H1 (cell line): ENCODE measurements around the gene ZDHHC20.

Experiments used
- EZH2 ChIP-seq: fragments of 200-600 bp; sonication (generic); IDR thresholded peaks from 2 replicates; pipeline ENCODE4 v1.7.1; 2012; ENCODE audit warnings: low read depth, mild to moderate bottlenecking, moderate library complexity, low read length, inconsistent platforms; ENCODE audit not compliant: severe bottlenecking
- JUN ChIP-seq: IDR thresholded peaks from 2 replicates; pipeline ENCODE4 v1.6.1; 2011; ENCODE audit warnings: low read depth, mild to moderate bottlenecking, improper control_type of control experiment, low read length
- RNF2 ChIP-seq: fragments of 200-900, 300-1000 bp; sonication (generic); IDR thresholded peaks from 2 replicates; pipeline ENCODE4 v1.7.1; 2016; ENCODE audit warnings: borderline replicate concordance, low read depth, mild to moderate bottlenecking, antibody characterized with exemption, low read length; ENCODE audit not compliant: poor library complexity, severe bottlenecking; ENCODE audit errors: missing control alignments
- YY1 ChIP-seq: IDR thresholded peaks from 2 replicates; pipeline ENCODE4 v1.6.1; 2011; ENCODE audit warnings: low read depth, mild to moderate bottlenecking, low read length
- TF ChIP-seq, protein P1 (sequence below), 3 experiments: IDR thresholded peaks; 1 replicate in 2 of 3; 2 replicates in 1 of 3; pipeline versions ENCODE4 v1.5.1 to v1.6.1; 2011; ENCODE audit warnings: low read length in 3 of 3, mild to moderate bottlenecking in 3 of 3, inconsistent platforms in 2 of 3, low read depth in 1 of 3, moderate library complexity in 1 of 3; ENCODE audit not compliant: insufficient read depth in 1 of 3; ENCODE audit errors: control extremely low read depth in 1 of 3
- TF ChIP-seq, protein P2 (sequence below): fragments of 300-600 bp; sonication (generic); IDR thresholded peaks from 2 replicates; pipeline ENCODE4 v1.7.1; 2012; ENCODE audit warnings: low read length, moderate library complexity, mild to moderate bottlenecking, inconsistent platforms; ENCODE audit not compliant: insufficient replicate concordance

DNA sequence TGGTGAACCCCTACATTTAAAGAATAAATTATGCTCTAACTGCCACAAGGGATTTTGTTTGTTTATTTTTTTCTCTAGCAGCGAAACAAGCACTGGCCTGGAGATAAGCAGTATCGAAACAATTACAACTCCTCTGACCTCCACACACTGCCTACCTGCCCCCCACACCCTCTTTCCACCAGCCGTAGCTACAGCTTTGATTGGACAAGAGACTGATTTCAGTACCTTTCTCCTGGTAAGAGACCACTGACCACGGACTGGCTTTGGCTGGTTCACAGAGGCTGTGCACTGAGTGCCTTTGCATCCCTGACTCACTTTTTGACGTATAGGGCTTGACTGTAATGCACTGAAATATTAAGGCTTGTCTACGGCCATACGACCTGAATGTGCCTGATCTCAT is 7.4 kb upstream of the ZDHHC20 start:
- TF ChIP-seq, protein P1, sequence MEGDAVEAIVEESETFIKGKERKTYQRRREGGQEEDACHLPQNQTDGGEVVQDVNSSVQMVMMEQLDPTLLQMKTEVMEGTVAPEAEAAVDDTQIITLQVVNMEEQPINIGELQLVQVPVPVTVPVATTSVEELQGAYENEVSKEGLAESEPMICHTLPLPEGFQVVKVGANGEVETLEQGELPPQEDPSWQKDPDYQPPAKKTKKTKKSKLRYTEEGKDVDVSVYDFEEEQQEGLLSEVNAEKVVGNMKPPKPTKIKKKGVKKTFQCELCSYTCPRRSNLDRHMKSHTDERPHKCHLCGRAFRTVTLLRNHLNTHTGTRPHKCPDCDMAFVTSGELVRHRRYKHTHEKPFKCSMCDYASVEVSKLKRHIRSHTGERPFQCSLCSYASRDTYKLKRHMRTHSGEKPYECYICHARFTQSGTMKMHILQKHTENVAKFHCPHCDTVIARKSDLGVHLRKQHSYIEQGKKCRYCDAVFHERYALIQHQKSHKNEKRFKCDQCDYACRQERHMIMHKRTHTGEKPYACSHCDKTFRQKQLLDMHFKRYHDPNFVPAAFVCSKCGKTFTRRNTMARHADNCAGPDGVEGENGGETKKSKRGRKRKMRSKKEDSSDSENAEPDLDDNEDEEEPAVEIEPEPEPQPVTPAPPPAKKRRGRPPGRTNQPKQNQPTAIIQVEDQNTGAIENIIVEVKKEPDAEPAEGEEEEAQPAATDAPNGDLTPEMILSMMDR (IDR thresholded peaks at IDR 0.05; ENCODE audit: control extremely low read depth in 1 of 3, insufficient read depth in 1 of 3, low read depth in 1 of 3, low read length in 3 of 3) = no peak
- TF ChIP-seq, protein P2, sequence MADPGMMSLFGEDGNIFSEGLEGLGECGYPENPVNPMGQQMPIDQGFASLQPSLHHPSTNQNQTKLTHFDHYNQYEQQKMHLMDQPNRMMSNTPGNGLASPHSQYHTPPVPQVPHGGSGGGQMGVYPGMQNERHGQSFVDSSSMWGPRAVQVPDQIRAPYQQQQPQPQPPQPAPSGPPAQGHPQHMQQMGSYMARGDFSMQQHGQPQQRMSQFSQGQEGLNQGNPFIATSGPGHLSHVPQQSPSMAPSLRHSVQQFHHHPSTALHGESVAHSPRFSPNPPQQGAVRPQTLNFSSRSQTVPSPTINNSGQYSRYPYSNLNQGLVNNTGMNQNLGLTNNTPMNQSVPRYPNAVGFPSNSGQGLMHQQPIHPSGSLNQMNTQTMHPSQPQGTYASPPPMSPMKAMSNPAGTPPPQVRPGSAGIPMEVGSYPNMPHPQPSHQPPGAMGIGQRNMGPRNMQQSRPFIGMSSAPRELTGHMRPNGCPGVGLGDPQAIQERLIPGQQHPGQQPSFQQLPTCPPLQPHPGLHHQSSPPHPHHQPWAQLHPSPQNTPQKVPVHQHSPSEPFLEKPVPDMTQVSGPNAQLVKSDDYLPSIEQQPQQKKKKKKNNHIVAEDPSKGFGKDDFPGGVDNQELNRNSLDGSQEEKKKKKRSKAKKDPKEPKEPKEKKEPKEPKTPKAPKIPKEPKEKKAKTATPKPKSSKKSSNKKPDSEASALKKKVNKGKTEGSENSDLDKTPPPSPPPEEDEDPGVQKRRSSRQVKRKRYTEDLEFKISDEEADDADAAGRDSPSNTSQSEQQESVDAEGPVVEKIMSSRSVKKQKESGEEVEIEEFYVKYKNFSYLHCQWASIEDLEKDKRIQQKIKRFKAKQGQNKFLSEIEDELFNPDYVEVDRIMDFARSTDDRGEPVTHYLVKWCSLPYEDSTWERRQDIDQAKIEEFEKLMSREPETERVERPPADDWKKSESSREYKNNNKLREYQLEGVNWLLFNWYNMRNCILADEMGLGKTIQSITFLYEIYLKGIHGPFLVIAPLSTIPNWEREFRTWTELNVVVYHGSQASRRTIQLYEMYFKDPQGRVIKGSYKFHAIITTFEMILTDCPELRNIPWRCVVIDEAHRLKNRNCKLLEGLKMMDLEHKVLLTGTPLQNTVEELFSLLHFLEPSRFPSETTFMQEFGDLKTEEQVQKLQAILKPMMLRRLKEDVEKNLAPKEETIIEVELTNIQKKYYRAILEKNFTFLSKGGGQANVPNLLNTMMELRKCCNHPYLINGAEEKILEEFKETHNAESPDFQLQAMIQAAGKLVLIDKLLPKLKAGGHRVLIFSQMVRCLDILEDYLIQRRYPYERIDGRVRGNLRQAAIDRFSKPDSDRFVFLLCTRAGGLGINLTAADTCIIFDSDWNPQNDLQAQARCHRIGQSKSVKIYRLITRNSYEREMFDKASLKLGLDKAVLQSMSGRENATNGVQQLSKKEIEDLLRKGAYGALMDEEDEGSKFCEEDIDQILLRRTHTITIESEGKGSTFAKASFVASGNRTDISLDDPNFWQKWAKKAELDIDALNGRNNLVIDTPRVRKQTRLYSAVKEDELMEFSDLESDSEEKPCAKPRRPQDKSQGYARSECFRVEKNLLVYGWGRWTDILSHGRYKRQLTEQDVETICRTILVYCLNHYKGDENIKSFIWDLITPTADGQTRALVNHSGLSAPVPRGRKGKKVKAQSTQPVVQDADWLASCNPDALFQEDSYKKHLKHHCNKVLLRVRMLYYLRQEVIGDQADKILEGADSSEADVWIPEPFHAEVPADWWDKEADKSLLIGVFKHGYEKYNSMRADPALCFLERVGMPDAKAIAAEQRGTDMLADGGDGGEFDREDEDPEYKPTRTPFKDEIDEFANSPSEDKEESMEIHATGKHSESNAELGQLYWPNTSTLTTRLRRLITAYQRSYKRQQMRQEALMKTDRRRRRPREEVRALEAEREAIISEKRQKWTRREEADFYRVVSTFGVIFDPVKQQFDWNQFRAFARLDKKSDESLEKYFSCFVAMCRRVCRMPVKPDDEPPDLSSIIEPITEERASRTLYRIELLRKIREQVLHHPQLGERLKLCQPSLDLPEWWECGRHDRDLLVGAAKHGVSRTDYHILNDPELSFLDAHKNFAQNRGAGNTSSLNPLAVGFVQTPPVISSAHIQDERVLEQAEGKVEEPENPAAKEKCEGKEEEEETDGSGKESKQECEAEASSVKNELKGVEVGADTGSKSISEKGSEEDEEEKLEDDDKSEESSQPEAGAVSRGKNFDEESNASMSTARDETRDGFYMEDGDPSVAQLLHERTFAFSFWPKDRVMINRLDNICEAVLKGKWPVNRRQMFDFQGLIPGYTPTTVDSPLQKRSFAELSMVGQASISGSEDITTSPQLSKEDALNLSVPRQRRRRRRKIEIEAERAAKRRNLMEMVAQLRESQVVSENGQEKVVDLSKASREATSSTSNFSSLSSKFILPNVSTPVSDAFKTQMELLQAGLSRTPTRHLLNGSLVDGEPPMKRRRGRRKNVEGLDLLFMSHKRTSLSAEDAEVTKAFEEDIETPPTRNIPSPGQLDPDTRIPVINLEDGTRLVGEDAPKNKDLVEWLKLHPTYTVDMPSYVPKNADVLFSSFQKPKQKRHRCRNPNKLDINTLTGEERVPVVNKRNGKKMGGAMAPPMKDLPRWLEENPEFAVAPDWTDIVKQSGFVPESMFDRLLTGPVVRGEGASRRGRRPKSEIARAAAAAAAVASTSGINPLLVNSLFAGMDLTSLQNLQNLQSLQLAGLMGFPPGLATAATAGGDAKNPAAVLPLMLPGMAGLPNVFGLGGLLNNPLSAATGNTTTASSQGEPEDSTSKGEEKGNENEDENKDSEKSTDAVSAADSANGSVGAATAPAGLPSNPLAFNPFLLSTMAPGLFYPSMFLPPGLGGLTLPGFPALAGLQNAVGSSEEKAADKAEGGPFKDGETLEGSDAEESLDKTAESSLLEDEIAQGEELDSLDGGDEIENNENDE = no peak
- TF ChIP-seq JUN (no peak), RNF2 (no peak), YY1 (no peak), EZH2 (no peak)
